Psoas muscle (tissue), 8 donors: ENCODE results near the gene HECA. TPM values are rescaled to one million over a fixed set of nuclear protein-coding genes. Genes with fewer than 3 reads are reported as not detected.

Source experiments
- ATAC-seq, 4 donors: fragments of 200-7000 bp; cut with Tn5 transposase; one replicate each; pipeline ENCODE4 v1.9.1; 2020; ENCODE audit warnings: moderate library complexity in 3 of 4, mild to moderate bottlenecking in 2 of 4
- DNase-seq, 2 donors: peaks; one replicate each; pipeline ENCODE4 v3.0.0-alpha.2; 2020
- H3K27ac ChIP-seq: fragments of 200-600 bp; one replicate; pipeline ENCODE4 v1.8.0; 2022
- H3K27me3 ChIP-seq, 3 donors: fragments of 200-600 bp in 1 of 3; one replicate each; pipeline versions ENCODE4 v1.6.1 to v1.8.0; 2013 to 2022; ENCODE audit warnings: low read length in 2 of 3, mild to moderate bottlenecking in 2 of 3, moderate library complexity in 1 of 3; ENCODE audit not compliant: insufficient read depth in 3 of 3
- H3K36me3 ChIP-seq, 2 donors: fragments of 200-600 bp in 1 of 2; one replicate each; pipeline versions ENCODE4 v1.6.1 to v1.8.0; 2013 to 2022; ENCODE audit warnings: low read depth in 1 of 2, mild to moderate bottlenecking in 1 of 2, moderate library complexity in 1 of 2; ENCODE audit not compliant: insufficient read depth in 1 of 2
- H3K4me1 ChIP-seq: fragments of 200-600 bp; one replicate; pipeline ENCODE4 v1.8.0; 2022
- H3K4me3 ChIP-seq: fragments of 200-600 bp; one replicate; pipeline ENCODE4 v1.8.0; 2022; ENCODE audit warnings: mild to moderate bottlenecking
- H3K9me3 ChIP-seq: fragments of 200-600 bp; one replicate; pipeline ENCODE4 v1.8.0; 2022
- CTCF ChIP-seq: fragments of 200-600 bp; IDR thresholded peaks from one replicate; pipeline ENCODE4 v1.8.0; 2022; ENCODE audit warnings: antibody characterized with exemption
- WGBS, 3 donors: extraction: QIAGEN DNeasy Blood & Tissue Kit; methylation state at CpG; one replicate each; pipeline versions ENCODE4 v1.1.6 to v1.1.7; 2013; 5-methylcytosine and 5-hydroxymethylcytosine counted together
- intact Hi-C, 2 donors: fragments of 100-400 bp; cut with DNase I; formaldehyde crosslinking; loops; one replicate each; pipeline versions ENCODE4 v1.11.0 to v1.14.2; 2022
- polyA plus RNA-seq, 3 donors: library from polyadenylated mRNA; stranded (reverse); fragments of 200-250 nt; gene quantifications; one replicate each; pipeline ENCODE4 v1.2.3, GENCODE V29; 2013
- total RNA-seq, 4 donors: library from RNA; stranded (reverse); fragmentation: NEBNext Ultra II Directional in 2 of 4; extraction: Animal tissue kit (Norgen Biotek cat#: 25700) in 2 of 4; gene quantifications; one replicate each; pipeline versions ENCODE4 v1.2.1 to v1.2.4, GENCODE V29; 2021 to 2023
- donor health status: healthy with polysubstance abuse.
- donor health status: DM: no; HTN: no; CAD: no; lungs with moderate emphysema.
- donor health status: Bipolar disorder and iron deficiency.
- donor health status: healthy.
- donor health status: DM: yes; HTN: yes; CAD: no.
- donor health status: DM: no; HTN: no; CAD: no.
- donor health status: DM: no; HTN: no; CAD: no.
- donor health status: DM: yes; HTN: yes; CAD: no.

Gene HECA
- total and polyA plus RNA-seq, 7 donors = 4.5 to 39.7 (median 32.5) TPM

DNA sequence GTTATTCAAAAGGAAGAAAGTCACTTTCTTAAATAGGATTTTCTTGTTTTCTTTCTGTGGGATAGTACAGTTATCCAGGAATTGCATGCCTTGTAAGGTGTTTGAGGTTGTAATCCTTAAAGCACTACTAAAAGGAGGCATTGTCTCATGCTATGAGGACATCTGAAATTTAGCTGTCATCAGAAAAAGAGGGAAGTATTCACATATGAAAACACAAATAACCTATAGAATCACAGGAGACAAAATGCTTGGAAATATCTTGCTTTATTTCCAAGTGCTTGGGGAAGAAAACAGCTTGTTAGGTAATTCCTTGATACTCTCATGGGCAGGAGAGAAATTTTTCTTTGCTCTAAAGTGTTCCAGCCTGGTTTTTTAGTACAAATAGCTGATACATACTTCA lies 40.1 kb downstream of the HECA start:
- no peaks in the 10 kb centered on the region for H3K27me3 ChIP-seq
- TF ChIP-seq CTCF = no peak
- H3K27ac ChIP-seq = no peak overlapping the region
- H3K4me1 ChIP-seq = no peaks in the 10 kb centered on the region
- intact Hi-C loops = no loop called here
- ATAC-seq (no peak), DNase-seq (no peak)
- H3K9me3 ChIP-seq = no peaks in the 10 kb centered on the region
- peaks cover 4 to 58% of the 10 kb centered on the region in 2 donors for H3K36me3 ChIP-seq
- no peak overlapping the region for H3K4me3 ChIP-seq

GRCh38 chr6:139175389-139175948 lies 40.6 kb downstream of the HECA start:
- WGBS, 3 donors = 67 to 78% (median 73%) methylated on average over 4 of the region's 4 CpGs
- Histone ChIP-seq H3K27ac (no peak overlapping the region), H3K27me3 (no peaks in the 10 kb centered on the region), H3K4me1 (no peaks in the 10 kb centered on the region), H3K4me3 (no peak overlapping the region), H3K36me3 (peaks cover 4 to 62% of the 10 kb centered on the region in 2 donors), H3K9me3 (no peaks in the 10 kb centered on the region)
- DNase-seq (no peak), ATAC-seq (no peak)
- intact Hi-C loops = no loop called here
- no peak for TF ChIP-seq CTCF

DNA sequence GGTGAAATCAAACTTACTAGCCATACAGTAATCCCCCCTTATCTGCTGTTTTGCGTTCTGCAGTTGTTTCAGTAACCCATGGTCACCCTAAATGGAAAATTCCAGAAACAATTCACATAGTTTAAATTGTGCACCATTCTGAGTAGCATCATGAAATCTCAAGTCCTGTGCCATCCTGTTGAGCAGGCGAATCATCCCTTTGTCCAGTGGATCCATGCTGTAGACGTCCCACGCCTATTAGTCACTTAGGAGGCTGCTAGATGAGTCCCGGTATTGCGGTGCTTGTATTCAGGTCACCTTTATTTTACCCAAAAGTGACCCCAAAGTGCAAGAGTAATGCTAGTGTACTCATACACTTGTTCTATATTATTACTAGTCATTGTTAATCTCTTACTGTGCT lies 46.4 kb downstream of the HECA start:
- ATAC-seq (no peak), DNase-seq (no peak)
- WGBS, 3 donors = 93 to 97% (median 96%) methylated on average over 6 of the region's 6 CpGs
- Histone ChIP-seq H3K4me3 (no peak overlapping the region), H3K4me1 (no peaks in the 10 kb centered on the region), H3K27me3 (no peaks in the 10 kb centered on the region), H3K36me3 (peaks cover 3 to 56% of the 10 kb centered on the region in 2 donors), H3K9me3 (no peaks in the 10 kb centered on the region), H3K27ac (no peak overlapping the region)
- intact Hi-C loops = no loop called here
- TF ChIP-seq CTCF = no peak

DNA sequence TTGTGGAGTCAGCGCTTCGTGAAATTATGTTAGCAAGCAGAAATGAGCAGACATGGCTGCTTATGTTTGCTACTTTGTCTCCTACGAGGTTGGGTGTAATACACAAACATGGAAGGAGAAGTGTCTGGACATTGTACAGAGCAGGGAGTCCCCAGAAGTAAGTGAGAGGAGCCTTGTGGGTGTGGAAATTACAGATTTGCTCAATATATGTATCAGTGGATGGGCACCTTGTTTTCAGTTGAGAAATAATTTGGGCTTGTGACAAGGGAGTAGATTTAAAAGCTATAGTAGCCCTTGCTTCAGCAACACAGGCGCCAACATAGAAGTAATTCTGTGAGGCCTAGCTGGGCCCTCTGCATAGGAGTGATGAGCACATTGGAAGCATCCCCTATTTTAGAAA lies 49.2 kb downstream of the HECA start:
- no peak for TF ChIP-seq CTCF
- H3K4me1 ChIP-seq = no peaks in the 10 kb centered on the region
- H3K27me3 ChIP-seq = no peaks in the 10 kb centered on the region
- no peak overlapping the region for H3K4me3 ChIP-seq
- intact Hi-C loops = no loop called here
- H3K36me3 ChIP-seq = peaks cover 0 to 28% of the 10 kb centered on the region in 2 donors
- ATAC-seq = no peak
- H3K9me3 ChIP-seq = no peaks in the 10 kb centered on the region
- H3K27ac ChIP-seq = no peak overlapping the region
- no peak for DNase-seq
- WGBS, 3 donors = 94 to 96% (median 95%) methylated on average over 4 of the region's 4 CpGs

DNA sequence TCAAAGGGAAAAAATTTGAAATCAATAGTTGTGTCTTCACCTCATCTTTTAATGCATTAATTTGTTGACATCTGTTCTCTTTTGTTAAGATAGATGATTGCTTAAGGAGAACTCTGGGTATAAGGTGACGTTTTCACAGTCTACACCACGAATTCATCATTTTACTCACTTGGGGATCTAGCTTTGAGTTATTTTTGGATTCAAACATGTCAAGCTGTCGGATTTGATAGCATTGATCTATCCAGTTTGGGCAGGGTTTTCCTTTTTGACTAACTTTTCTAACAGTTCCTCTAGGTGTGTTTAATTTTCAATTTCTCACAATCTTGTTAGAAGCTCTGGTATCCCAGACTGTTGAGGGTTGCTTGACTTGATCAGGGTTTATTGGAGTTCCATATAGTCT lies 49.6 kb downstream of the HECA start:
- no peak overlapping the region for H3K4me3 ChIP-seq
- DNase-seq (no peak), ATAC-seq (no peak)
- H3K36me3 ChIP-seq = peaks cover 0 to 24% of the 10 kb centered on the region in 2 donors
- no peaks in the 10 kb centered on the region for H3K27me3 ChIP-seq
- no peaks in the 10 kb centered on the region for H3K4me1 ChIP-seq
- 78 to 86% (median 86%) methylated on average over 3 of the region's 3 CpGs for WGBS, 3 donors
- intact Hi-C loops = no loop called here
- no peak overlapping the region for H3K27ac ChIP-seq
- no peak for TF ChIP-seq CTCF
- no peaks in the 10 kb centered on the region for H3K9me3 ChIP-seq
